ENCODE data around the gene SLC2A14. TPM values are rescaled to one million over a fixed set of nuclear protein-coding genes. Genes with fewer than 3 reads are reported as not detected.

Gene SLC2A14
- total RNA-seq, 4 donors from 2014 or later: not detected

- 92 to 96% methylated on average over 3 of the region's 3 CpGs for whole genome bisulfite sequencing, 2 donors
- intact Hi-C loops (cut with DNase I): no loop called here
Measured at GRCh38 chr12:7879246-7879645, 6.5 kb upstream of the SLC2A14 start.

GRCh38 chr12:7877420-7877819 is 4.7 kb upstream of the SLC2A14 start:
- no peak for TF ChIP-seq POLR2A (IDR thresholded peaks at IDR 0.05)
- TF ChIP-seq, protein P1, sequence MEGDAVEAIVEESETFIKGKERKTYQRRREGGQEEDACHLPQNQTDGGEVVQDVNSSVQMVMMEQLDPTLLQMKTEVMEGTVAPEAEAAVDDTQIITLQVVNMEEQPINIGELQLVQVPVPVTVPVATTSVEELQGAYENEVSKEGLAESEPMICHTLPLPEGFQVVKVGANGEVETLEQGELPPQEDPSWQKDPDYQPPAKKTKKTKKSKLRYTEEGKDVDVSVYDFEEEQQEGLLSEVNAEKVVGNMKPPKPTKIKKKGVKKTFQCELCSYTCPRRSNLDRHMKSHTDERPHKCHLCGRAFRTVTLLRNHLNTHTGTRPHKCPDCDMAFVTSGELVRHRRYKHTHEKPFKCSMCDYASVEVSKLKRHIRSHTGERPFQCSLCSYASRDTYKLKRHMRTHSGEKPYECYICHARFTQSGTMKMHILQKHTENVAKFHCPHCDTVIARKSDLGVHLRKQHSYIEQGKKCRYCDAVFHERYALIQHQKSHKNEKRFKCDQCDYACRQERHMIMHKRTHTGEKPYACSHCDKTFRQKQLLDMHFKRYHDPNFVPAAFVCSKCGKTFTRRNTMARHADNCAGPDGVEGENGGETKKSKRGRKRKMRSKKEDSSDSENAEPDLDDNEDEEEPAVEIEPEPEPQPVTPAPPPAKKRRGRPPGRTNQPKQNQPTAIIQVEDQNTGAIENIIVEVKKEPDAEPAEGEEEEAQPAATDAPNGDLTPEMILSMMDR (IDR thresholded peaks at IDR 0.05): no peak
- 77 to 79% methylated on average over 6 to 8 of the region's 8 CpGs for WGBS, 2 donors
- no peak overlapping the region for H3K4me3 ChIP-seq
- DNase-seq: no peak
- H3K36me3 ChIP-seq: no peaks in the 10 kb centered on the region
- no peaks in the 10 kb centered on the region for H3K9me3 ChIP-seq
- H3K27me3 ChIP-seq: peaks cover 0 to 15% (median 0%) of the 10 kb centered on the region in 4 donors
- no peak overlapping the region for H3K27ac ChIP-seq
- H3K4me1 ChIP-seq: peaks cover 0 to 7% (median 0%) of the 10 kb centered on the region in 3 donors
- intact Hi-C loops (cut with DNase I): no loop called here

More at GRCh38 chr12:7879246-7879645, 6.5 kb upstream of the SLC2A14 start:
- Histone ChIP-seq H3K9me3 (no peaks in the 10 kb centered on the region), H3K4me3 (no peak overlapping the region), H3K4me1 (no peaks in the 10 kb centered on the region), H3K36me3 (no peaks in the 10 kb centered on the region), H3K27ac (no peak overlapping the region), H3K27me3 (no peaks in the 10 kb centered on the region)
- TF ChIP-seq POLR2A (IDR thresholded peaks at IDR 0.05): no peak
- TF ChIP-seq, protein P1 (IDR thresholded peaks at IDR 0.05): no peak
- DNase-seq: no peak

DNA sequence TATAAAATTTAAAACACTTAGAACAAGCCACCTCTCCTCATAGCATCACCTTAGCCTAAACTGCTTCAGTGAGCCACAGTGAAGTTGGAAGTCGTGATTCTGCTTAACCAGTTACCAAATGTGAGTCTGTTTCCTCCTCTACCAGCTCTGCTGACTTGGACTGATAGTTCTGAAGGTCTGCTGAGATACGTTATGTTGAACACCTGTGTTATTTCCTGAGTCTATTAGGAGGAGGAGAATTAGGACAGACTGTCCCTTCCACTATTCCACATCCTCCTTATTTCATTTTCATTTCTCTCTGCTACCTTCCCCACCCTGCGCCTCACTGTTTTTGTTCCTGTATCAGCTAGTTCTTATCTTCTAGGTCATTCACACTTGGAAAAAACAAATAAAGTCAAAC is 2.4 kb downstream of the SLC2A14 start:
- Histone ChIP-seq H3K36me3 (no peaks in the 10 kb centered on the region), H3K27ac (no peak overlapping the region), H3K4me1 (peaks cover 0 to 7% (median 0%) of the 10 kb centered on the region in 3 donors), H3K4me3 (no peak overlapping the region), H3K9me3 (no peaks in the 10 kb centered on the region), H3K27me3 (peaks cover 0 to 44% (median 0%) of the 10 kb centered on the region in 4 donors)
- 36 to 53% methylated on average over 3 of the region's 3 CpGs for WGBS, 2 donors
- DNase-seq: no peak
- no peak for TF ChIP-seq POLR2A (IDR thresholded peaks at IDR 0.05)
- TF ChIP-seq, protein P1 (IDR thresholded peaks at IDR 0.05): no peak
- intact Hi-C loops (cut with DNase I): no loop called here

GRCh38 chr12:7869137-7869536 is 3.6 kb downstream of the SLC2A14 start:
- Histone ChIP-seq H3K4me1 (peaks cover 0 to 7% (median 0%) of the 10 kb centered on the region in 3 donors), H3K9me3 (no peaks in the 10 kb centered on the region), H3K36me3 (no peaks in the 10 kb centered on the region), H3K27ac (no peak overlapping the region), H3K4me3 (no peak overlapping the region), H3K27me3 (peaks cover 0 to 44% (median 0%) of the 10 kb centered on the region in 4 donors)
- 81 to 84% methylated on average over 4 of the region's 4 CpGs for WGBS, 2 donors
- TF ChIP-seq, protein P1 (IDR thresholded peaks at IDR 0.05): no peak
- TF ChIP-seq POLR2A (IDR thresholded peaks at IDR 0.05): no peak
- intact Hi-C loops (cut with DNase I): no loop called here
- DNase-seq: no peak

GRCh38 chr12:7868391-7868790 is 4.3 kb downstream of the SLC2A14 start:
- DNase-seq: no peak
- Histone ChIP-seq H3K9me3 (no peaks in the 10 kb centered on the region), H3K4me1 (peaks cover 0 to 7% (median 0%) of the 10 kb centered on the region in 3 donors), H3K27ac (no peak overlapping the region), H3K4me3 (no peak overlapping the region), H3K27me3 (peaks cover 0 to 39% (median 0%) of the 10 kb centered on the region in 4 donors), H3K36me3 (no peaks in the 10 kb centered on the region)
- intact Hi-C loops (cut with DNase I): no loop called here
- WGBS, 2 donors: 33 to 58% methylated on average over 3 to 4 of the region's 4 CpGs
- TF ChIP-seq, protein P1 (IDR thresholded peaks at IDR 0.05): no peak
- TF ChIP-seq POLR2A (IDR thresholded peaks at IDR 0.05): no peak
